ENCODE results near the gene MAGI3.
"Not testable (repeated sequence)": the region's sequence is repeated elsewhere in the genome, so short reads cannot be mapped to it uniquely, and the experiment has no call there.

MAGI3 gene

GRCh38 chr1:113444857-113445256 lies 54.5 kb downstream of the MAGI3 start:
- no peak for DNase-seq (ENCODE audit: low spot score)

- DNase-seq (ENCODE audit: low spot score), result no peak
Measured at GRCh38 chr1:113451710-113452109, 61.4 kb downstream of the MAGI3 start.

- peak; percentile 10 for DNase-seq (ENCODE audit: low spot score)
Measured at GRCh38 chr1:113452921-113453770, 62.8 kb downstream of the MAGI3 start.

GRCh38 chr1:113453771-113454083 lies 63.4 kb downstream of the MAGI3 start:
- no peak for DNase-seq (ENCODE audit: low spot score)

DNA sequence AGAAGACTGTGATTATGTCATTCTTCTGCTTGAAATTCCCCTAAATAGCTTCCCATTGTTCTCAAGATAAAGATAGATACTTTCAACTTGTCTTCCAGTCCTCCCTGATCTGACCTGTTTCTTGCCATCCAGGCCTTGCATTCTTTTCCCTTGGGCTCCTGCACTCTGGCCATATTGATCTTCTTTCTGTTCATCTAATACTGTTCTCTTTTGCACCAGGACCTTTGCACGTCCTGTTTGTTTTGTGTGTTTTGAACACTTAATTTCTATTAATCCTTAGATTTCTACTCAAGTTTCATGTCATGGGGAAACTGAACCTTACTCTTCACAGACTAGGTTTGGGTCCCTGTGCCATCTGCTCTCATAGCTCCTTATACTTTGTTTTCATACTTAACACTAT lies 65.1 kb downstream of the MAGI3 start:
- DNase-seq (ENCODE audit: low spot score), result no peak

DNA sequence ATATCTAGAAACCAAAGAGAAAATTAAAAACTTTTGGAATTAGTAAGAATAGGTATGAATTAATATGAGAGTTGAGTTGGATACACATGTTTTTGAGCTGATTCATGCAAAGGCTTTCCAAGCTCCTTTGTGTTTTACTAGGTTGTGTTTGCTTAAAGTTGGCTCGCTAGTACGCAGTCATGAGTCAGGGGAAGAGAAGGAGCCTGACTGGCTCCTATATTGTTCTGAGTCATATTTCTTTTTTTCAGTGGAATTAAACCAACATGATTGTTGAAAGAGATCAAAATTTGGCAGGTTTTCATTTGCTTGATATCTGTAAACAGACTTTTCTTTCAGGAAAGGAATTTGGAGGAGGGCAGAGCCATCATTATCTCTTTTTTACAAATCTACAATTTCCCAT lies 66.7 kb downstream of the MAGI3 start:
- DNase-seq (ENCODE audit: low spot score), result peak; percentile 79

- no peak for DNase-seq (ENCODE audit: low spot score)
Measured at GRCh38 chr1:113459279-113459678, 69.0 kb downstream of the MAGI3 start.

- no peak for DNase-seq (ENCODE audit: low spot score)
Measured at GRCh38 chr1:113467991-113468390, 77.7 kb downstream of the MAGI3 start.

GRCh38 chr1:113478427-113479195 lies 88.3 kb downstream of the MAGI3 start:
- DNase-seq (ENCODE audit: low spot score), result not testable (repeated sequence)

DNA sequence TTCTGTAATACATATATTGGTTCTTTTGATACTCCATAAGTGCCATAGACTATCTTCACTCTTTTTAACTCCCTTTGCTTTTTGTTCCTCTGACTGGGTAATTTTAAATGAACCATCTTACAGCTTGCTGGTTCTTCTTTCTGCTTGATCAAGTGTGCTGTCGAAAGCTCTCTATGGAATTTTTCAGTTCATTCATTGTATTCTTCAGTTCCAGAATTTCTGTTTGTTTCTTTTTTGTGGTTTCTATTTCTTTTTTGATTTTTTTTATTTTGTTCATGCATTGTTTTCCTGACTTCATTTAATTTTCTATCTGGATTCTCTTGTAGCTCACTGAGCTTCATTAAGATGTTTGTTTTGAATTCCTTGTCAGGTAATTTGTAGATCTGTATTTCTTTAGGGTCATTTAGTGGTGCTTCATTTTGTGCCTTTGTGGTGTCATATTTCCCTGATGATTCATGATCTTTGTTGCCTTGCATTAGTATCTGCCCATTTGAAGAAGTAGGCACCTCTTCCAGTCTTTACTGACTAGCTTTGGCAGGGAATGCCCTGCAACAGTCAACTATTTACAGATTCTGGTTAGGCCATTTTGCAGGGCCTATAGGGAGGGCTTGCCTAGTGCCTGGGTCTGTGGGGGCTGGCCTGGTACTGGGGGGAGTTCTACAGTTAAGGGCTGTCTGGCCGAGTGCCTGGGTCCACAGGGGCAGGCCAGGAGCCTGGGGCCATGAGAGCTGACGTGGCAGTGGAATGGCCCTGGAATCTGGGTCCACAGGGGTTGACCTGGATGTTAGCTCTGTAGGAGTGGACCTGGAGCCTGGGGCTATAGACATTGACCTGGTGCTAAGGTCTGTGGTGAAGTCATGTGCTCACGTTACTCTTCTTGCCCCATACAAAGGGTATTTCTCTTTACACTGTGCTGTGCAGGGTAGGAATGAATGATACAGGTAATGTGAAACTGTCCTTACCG lies 89.7 kb downstream of the MAGI3 start:
- DNase-seq (ENCODE audit: low spot score), result no peak

- DNase-seq (ENCODE audit: low spot score), result not testable (repeated sequence)
Measured at GRCh38 chr1:113485131-113485530, 94.8 kb downstream of the MAGI3 start.

- DNase-seq (ENCODE audit: low spot score), result no peak
Measured at GRCh38 chr1:113488576-113489177, 98.4 kb downstream of the MAGI3 start.

DNA sequence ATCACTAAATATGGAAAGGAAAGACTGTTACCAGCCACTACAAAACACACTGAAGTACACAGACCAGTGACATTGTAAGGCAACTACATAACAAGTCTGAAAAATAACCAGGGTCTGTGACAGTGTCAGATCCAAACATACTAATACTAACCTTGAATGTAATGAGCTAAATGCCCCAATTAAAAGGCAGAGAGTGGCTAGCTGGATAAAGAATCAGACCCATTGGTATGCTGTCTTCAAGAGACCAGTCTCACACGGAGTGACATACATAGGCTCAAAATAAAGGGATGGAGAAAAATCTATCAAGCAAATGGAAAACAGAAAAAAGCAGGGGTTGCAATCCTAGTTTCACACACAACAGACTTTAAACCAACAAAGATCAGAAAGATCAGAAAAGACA lies 100.1 kb downstream of the MAGI3 start:
- DNase-seq (ENCODE audit: low spot score), result no peak

GRCh38 chr1:113493533-113493932 lies 103.2 kb downstream of the MAGI3 start:
- no peak for DNase-seq (ENCODE audit: low spot score)

DNA sequence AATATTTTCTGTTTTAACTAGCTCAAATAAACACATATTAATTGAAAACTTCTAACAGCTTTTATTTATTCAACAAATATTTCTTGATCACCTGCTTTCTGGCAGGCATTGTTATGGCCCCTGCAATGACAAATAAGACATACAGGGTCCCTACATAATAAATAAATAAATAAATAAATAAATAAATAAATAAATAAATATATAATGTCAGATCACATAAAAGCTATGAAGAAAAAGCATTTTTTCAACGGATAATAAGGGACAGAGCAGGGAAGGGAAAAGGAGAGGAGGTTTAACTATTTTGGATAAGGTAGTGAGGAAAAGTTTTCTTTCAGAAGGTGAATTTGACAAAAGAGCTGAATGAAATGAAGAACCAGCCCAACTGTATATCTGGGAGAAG lies 115.0 kb downstream of the MAGI3 start:
- DNase-seq (ENCODE audit: low spot score), result no peak

GRCh38 chr1:113507552-113508214 lies 117.4 kb downstream of the MAGI3 start:
- no peak for DNase-seq (ENCODE audit: low spot score)

DNA sequence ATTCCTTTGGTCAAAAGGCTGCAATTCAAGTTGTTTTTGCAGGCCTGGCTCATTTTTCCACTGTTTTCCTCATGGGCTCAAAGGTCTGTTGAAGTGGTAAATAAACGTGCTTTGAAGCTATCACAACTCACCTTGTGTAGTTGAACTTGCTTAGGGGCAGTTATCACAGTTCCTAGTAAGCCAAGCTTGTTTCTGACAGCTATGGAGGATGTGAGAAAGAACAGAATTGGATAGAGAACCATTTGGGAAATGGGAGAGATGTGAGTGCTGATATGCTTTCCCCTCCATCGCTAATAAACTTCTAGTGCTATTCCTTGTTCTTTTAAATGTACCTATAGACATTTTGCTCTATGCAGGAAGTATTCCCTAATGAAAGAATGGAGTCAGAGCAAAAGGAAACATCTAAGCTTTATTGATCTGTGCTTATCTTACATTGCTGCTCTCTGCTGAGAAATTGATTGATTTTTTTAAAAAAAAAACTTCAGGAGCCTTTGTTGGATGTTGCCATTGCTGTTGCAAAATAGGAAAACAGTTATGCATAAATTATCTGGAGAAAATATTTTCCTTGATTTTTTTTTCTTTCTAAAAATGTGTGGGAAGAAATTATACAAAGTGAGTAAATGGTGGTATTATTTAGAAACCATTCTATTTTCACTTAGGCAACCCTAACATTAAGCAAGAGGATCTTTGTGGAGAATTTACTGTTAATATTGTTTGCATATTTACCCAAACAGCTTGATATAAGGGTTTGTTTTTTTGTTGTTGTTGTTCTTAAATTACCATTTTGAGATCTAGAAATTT lies 118.2 kb downstream of the MAGI3 start:
- DNase-seq (ENCODE audit: low spot score), result no peak

GRCh38 chr1:113509766-113510165 lies 119.5 kb downstream of the MAGI3 start:
- DNase-seq (ENCODE audit: low spot score), result not testable (repeated sequence)

DNA sequence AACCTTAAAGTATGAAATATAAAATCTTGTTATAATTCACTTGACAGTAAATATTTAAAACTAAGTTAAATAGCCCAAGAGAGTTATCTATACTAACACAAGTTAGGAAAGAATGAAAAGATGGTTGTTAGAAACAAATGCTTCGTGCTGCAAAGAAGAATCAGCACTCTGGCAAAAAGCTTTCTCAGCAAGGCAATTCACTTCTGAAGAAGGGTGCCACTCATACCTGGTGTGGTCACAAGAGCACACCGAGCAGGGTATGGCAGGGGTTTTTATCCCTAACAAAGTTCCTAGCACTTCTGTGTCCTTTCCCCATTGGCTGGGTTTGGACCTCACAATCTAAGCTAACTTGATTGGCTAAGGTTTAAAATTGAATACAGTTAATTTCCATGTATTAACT lies 121.0 kb downstream of the MAGI3 start:
- DNase-seq (ENCODE audit: low spot score), result no peak

- peak; percentile 9 for DNase-seq (ENCODE audit: low spot score)
Measured at GRCh38 chr1:113515498-113515897, 125.2 kb downstream of the MAGI3 start.

Data from AG08396 (cell line).